NT2/D1 (cell line): ENCODE data around the gene SLC28A3.
"Not testable (repeated sequence)": the region's sequence is repeated elsewhere in the genome, so short reads cannot be mapped to it uniquely, and the experiment has no call there.

ENCODE experiments used
- YY1 ChIP-seq: IDR thresholded peaks from 2 replicates; pipeline ENCODE4 v1.6.1; 2011; ENCODE audit not compliant: insufficient read length, insufficient read depth
- ZNF274 ChIP-seq: IDR thresholded peaks from 2 replicates; pipeline ENCODE4 v1.6.1; 2011; ENCODE audit warnings: mild to moderate bottlenecking, low read depth, low read length

DNA sequence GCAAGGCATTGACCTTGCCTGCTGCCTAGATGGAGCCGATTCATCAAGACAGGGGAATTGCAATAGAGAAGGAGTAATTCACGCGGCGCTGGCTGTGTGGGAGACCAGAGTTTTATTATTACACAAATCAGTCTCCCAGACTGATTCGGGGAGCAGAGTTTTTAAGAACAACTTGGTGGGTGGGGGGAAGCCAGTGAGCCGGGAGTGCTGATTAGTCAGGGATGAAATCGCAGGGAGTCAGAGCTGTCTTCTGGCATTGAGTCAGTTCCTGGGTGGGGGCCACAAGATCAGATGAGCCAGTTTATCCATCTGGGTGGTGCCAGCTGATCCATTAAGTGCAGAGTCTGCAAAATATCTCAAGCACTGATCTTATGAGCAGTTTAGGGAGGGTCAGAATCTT, 49.7 kb upstream of the SLC28A3 start:
- not testable (repeated sequence) for TF ChIP-seq YY1, ZNF274
